Left ventricle myocardium inferior (tissue), 1 donor: ENCODE measurements around the gene DOCK3. TPM values are rescaled to one million over a fixed set of nuclear protein-coding genes. Genes with fewer than 3 reads are reported as not detected.
"Not testable (repeated sequence)": the region's sequence is repeated elsewhere in the genome, so short reads cannot be mapped to it uniquely, and the experiment has no call there.

Source experiments
- DNase-seq: peaks from one replicate; pipeline ENCODE4 v3.0.0-alpha.2; 2020
- H3K27ac ChIP-seq: fragments of 200-600 bp; replicated peaks from 2 replicates; pipeline ENCODE4 v1.8.0; 2021
- H3K27me3 ChIP-seq: fragments of 200-600 bp; 2 replicates; pipeline ENCODE4 v1.8.0; 2021; ENCODE audit warnings: low read depth
- H3K36me3 ChIP-seq: fragments of 200-600 bp; 2 replicates; pipeline ENCODE4 v1.8.0; 2021
- H3K4me1 ChIP-seq: fragments of 200-600 bp; 2 replicates; pipeline ENCODE4 v1.8.0; 2021
- H3K4me3 ChIP-seq: fragments of 200-600 bp; 2 replicates; pipeline ENCODE4 v1.8.0; 2021; ENCODE audit warnings: mild to moderate bottlenecking, moderate library complexity
- H3K9me3 ChIP-seq: fragments of 200-600 bp; replicated peaks from 2 replicates; pipeline ENCODE4 v1.8.0; 2021
- CTCF ChIP-seq: fragments of 200-600 bp; IDR thresholded peaks from 2 replicates; pipeline ENCODE4 v1.8.0; 2021; ENCODE audit warnings: antibody characterized with exemption, mild to moderate bottlenecking, borderline replicate concordance
- intact Hi-C: fragments of 100-400 bp; cut with micrococcal nuclease; formaldehyde crosslinking; loops from one replicate; pipeline ENCODE4 v1.11.0; 2022
- total RNA-seq: library from RNA; stranded (reverse); fragmentation: NEBNext Ultra II Directional; extraction: Animal tissue kit (Norgen Biotek cat#: 25700); gene quantifications from one replicate; pipeline ENCODE4 v1.2.1, GENCODE V29; 2021
- donor health status: DM: no; HTN: yes; CAD: no; lungs with severe emphysema.

DOCK3 gene
- total RNA-seq, 1 donor from 2014 or later = 3.9 TPM

- no peak for TF ChIP-seq CTCF
- no peaks in the 10 kb centered on the region for H3K27me3 ChIP-seq
- H3K4me1 ChIP-seq = no peaks in the 10 kb centered on the region
- no peak overlapping the region for H3K27ac ChIP-seq
- DNase-seq = no peak
- intact Hi-C loops = no loop called here
- no peaks in the 10 kb centered on the region for H3K36me3 ChIP-seq
- H3K4me3 ChIP-seq = no peak overlapping the region
- no peaks in the 10 kb centered on the region for H3K9me3 ChIP-seq
Observed at GRCh38 chr3:50660386-50660785, 14.3 kb upstream of the DOCK3 start.

GRCh38 chr3:50661321-50661837, 13.3 kb upstream of the DOCK3 start:
- no peak overlapping the region for H3K27ac ChIP-seq
- no peak for DNase-seq
- TF ChIP-seq CTCF = no peak

GRCh38 chr3:50662408-50662807, 12.3 kb upstream of the DOCK3 start:
- TF ChIP-seq CTCF = no peak
- Histone ChIP-seq H3K27ac (no peak overlapping the region), H3K27me3 (no peaks in the 10 kb centered on the region), H3K36me3 (no peaks in the 10 kb centered on the region), H3K4me1 (no peaks in the 10 kb centered on the region), H3K4me3 (no peak overlapping the region), H3K9me3 (no peaks in the 10 kb centered on the region)
- intact Hi-C loops = no loop called here
- no peak for DNase-seq

More at GRCh38 chr3:50661321-50661837, 13.3 kb upstream of the DOCK3 start:
- intact Hi-C loops = no loop called here
- H3K9me3 ChIP-seq = no peaks in the 10 kb centered on the region
- H3K4me1 ChIP-seq = no peaks in the 10 kb centered on the region
- H3K36me3 ChIP-seq = no peaks in the 10 kb centered on the region
- no peak overlapping the region for H3K4me3 ChIP-seq
- H3K27me3 ChIP-seq = no peaks in the 10 kb centered on the region

- intact Hi-C loops = no loop called here
- Histone ChIP-seq H3K9me3 (no peaks in the 10 kb centered on the region), H3K4me3 (no peak overlapping the region), H3K27me3 (no peaks in the 10 kb centered on the region), H3K36me3 (no peaks in the 10 kb centered on the region), H3K27ac (no peak overlapping the region), H3K4me1 (no peaks in the 10 kb centered on the region)
- DNase-seq = no peak
- no peak for TF ChIP-seq CTCF
Observed at GRCh38 chr3:50665081-50665840, 9.5 kb upstream of the DOCK3 start.

- H3K27ac ChIP-seq, H3K9me3 ChIP-seq, H3K27me3 ChIP-seq, H3K36me3 ChIP-seq, H3K4me1 ChIP-seq, H3K4me3 ChIP-seq, DNase-seq, intact Hi-C loops: not testable (repeated sequence)
Observed at GRCh38 chr3:50665841-50666115, 8.9 kb upstream of the DOCK3 start.

GRCh38 chr3:50666837-50667236, 7.9 kb upstream of the DOCK3 start:
- DNase-seq = no peak
- intact Hi-C loops = no loop called here
- H3K36me3 ChIP-seq = no peaks in the 10 kb centered on the region
- H3K27ac ChIP-seq = no peak overlapping the region
- H3K27me3 ChIP-seq = no peaks in the 10 kb centered on the region
- H3K9me3 ChIP-seq = no peaks in the 10 kb centered on the region
- H3K4me3 ChIP-seq = no peak overlapping the region
- no peak for TF ChIP-seq CTCF
- H3K4me1 ChIP-seq = peaks cover 8% of the 10 kb centered on the region
